HEK293 (cell line): Measurements from ENCODE around the gene JPH4.

Source experiments
- CTCF ChIA-PET: fragments of 350-600 bp; formaldehyde crosslinking; extraction: SDS; loops from one replicate; lab custom pipeline; 2021; ENCODE audit warnings: antibody characterized with exemption; lab: Yijun Ruan, JAX
- POLR2A ChIA-PET: fragments of 300-600 bp; formaldehyde crosslinking; extraction: SDS; loops from one replicate; lab custom pipeline; 2020; ENCODE audit warnings: antibody characterized with exemption, inconsistent platforms; lab: Yijun Ruan, JAX
- H3K27ac ChIP-seq: fragments of 200-500 bp; sonication (Bioruptor generic); 2 replicates; pipeline ENCODE4 v1.5.1; 2014; ENCODE audit warnings: low read depth, low read length, control low read depth, inconsistent platforms; ENCODE audit errors: extremely low read depth
- H3K36me3 ChIP-seq, 2 experiments: fragments of 200-500 bp in 1 of 2; sonication (Bioruptor generic) in 1 of 2; 1 replicate in 1 of 2; 2 replicates in 1 of 2; pipeline ENCODE4 v1.5.1; 2014 to 2017; ENCODE audit warnings: inconsistent platforms in 2 of 2, low read length in 2 of 2; ENCODE audit not compliant: control insufficient read depth in 2 of 2, insufficient read depth in 1 of 2
- H3K4me1 ChIP-seq: fragments of 200-500 bp; sonication (Bioruptor generic); 2 replicates; pipeline ENCODE4 v1.5.1; 2014; ENCODE audit warnings: mild to moderate bottlenecking, low read length, inconsistent platforms; ENCODE audit not compliant: control insufficient read depth, insufficient read depth
- H3K4me3 ChIP-seq: 2 replicates; pipeline ENCODE4 v1.5.1; 2011; ENCODE audit warnings: low read depth, mild to moderate bottlenecking, control low read depth, low read length, moderate library complexity
- H3K9me3 ChIP-seq: fragments of 200-500 bp; sonication (Bioruptor generic); 2 replicates; pipeline ENCODE4 v1.5.1; 2014; ENCODE audit warnings: low read depth, low read length, inconsistent platforms; ENCODE audit not compliant: control insufficient read depth, insufficient read depth
- GLIS2 ChIP-seq: fragments of 450-650 bp; formaldehyde crosslinking; IDR thresholded peaks from 2 replicates; pipeline ENCODE4 v1.5.1; 2016; ENCODE audit warnings: missing biosample characterization, missing genetic modification characterization
- ZNF132 ChIP-seq: fragments of 450-650 bp; formaldehyde crosslinking; IDR thresholded peaks from 2 replicates; pipeline ENCODE4 v1.5.1; 2017; ENCODE audit warnings: missing biosample characterization, missing genetic modification characterization, borderline replicate concordance
- ZNF175 ChIP-seq: fragments of 450-650 bp; formaldehyde crosslinking; IDR thresholded peaks from 2 replicates; pipeline ENCODE4 v1.5.1; 2016; ENCODE audit warnings: missing biosample characterization, missing genetic modification characterization
- ZNF302 ChIP-seq: fragments of 450-650 bp; formaldehyde crosslinking; IDR thresholded peaks from 2 replicates; pipeline ENCODE4 v1.5.1; 2016; ENCODE audit warnings: missing biosample characterization, missing genetic modification characterization, low read depth
- ZNF473 ChIP-seq: fragments of 450-650 bp; formaldehyde crosslinking; IDR thresholded peaks from 2 replicates; pipeline ENCODE4 v1.5.1; 2017; ENCODE audit warnings: missing biosample characterization, missing genetic modification characterization
- ZNF544 ChIP-seq: fragments of 450-650 bp; formaldehyde crosslinking; IDR thresholded peaks from 2 replicates; pipeline ENCODE4 v1.5.0; 2017; ENCODE audit warnings: missing biosample characterization, missing genetic modification characterization
- ZNF548 ChIP-seq: fragments of 450-650 bp; formaldehyde crosslinking; IDR thresholded peaks from 2 replicates; pipeline ENCODE4 v1.5.1; 2016; ENCODE audit warnings: missing biosample characterization, missing genetic modification characterization
- ZNF600 ChIP-seq: fragments of 450-650 bp; formaldehyde crosslinking; IDR thresholded peaks from 2 replicates; pipeline ENCODE4 v1.5.1; 2016; ENCODE audit warnings: missing biosample characterization, missing genetic modification characterization
- ZNF626 ChIP-seq: fragments of 450-650 bp; sonication (Bioruptor Pico); formaldehyde crosslinking; IDR thresholded peaks from 2 replicates; pipeline ENCODE4 v1.5.1; 2018; ENCODE audit warnings: missing biosample characterization, missing genetic modification characterization, inconsistent platforms
- ZNF777 ChIP-seq: fragments of 450-650 bp; formaldehyde crosslinking; IDR thresholded peaks from 2 replicates; pipeline ENCODE4 v1.5.1; 2017; ENCODE audit warnings: missing biosample characterization, missing genetic modification characterization, borderline replicate concordance
- TF ChIP-seq, protein P1 (sequence below): fragments of 450-650 bp; formaldehyde crosslinking; IDR thresholded peaks from 2 replicates; pipeline ENCODE4 v1.5.1; 2016; ENCODE audit warnings: missing biosample characterization, missing genetic modification characterization
- TF ChIP-seq, protein P2 (sequence below): fragments of 450-650 bp; formaldehyde crosslinking; IDR thresholded peaks from 2 replicates; pipeline ENCODE4 v1.5.1; 2016; ENCODE audit warnings: missing biosample characterization, missing genetic modification characterization
- TF ChIP-seq, protein P3 (sequence below): fragments of 450-650 bp; formaldehyde crosslinking; IDR thresholded peaks from 2 replicates; pipeline ENCODE4 v1.5.1; 2016; ENCODE audit warnings: missing biosample characterization, missing genetic modification characterization
- TF ChIP-seq, protein P4 (sequence below): fragments of 450-650 bp; formaldehyde crosslinking; IDR thresholded peaks from 2 replicates; pipeline ENCODE4 v1.5.1; 2017; ENCODE audit warnings: missing biosample characterization, missing genetic modification characterization
- TF ChIP-seq, protein P5 (sequence below): fragments of 450-650 bp; formaldehyde crosslinking; conservative IDR thresholded peaks from 2 replicates; pipeline ENCODE4 v1.5.1; 2016; ENCODE audit warnings: low read depth, missing biosample characterization, missing genetic modification characterization

The JPH4 gene

DNA sequence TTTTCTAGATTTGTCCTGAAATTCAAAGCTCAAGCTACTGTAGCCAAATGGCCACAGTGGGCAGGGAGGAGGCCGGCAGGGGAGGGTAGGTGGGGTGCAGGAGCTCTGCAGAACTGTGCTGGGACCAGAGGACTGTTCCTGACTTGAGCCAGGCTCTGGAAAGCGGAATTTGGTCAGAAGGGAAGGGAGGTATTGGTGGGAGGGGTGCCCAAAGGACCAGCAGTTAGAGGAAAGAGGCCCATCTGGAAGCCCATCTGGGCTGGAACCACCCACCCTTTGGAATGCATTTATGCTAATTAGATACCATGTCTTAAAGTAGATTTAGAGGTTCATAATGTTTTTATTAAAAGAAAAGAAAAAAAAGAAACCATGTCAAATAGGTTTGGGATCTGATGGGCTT is 24.5 kb upstream of the JPH4 start:
- Histone ChIP-seq H3K9me3 (no peaks in the 10 kb centered on the region), H3K4me1 (no peaks in the 10 kb centered on the region), H3K4me3 (no peak overlapping the region), H3K27ac (no peak overlapping the region), H3K36me3 (no peaks in the 10 kb centered on the region)
- TF ChIP-seq ZNF777 (no peak), GLIS2 (tag by site-specific recombination) (no peak), ZNF302 (tag by site-specific recombination) (no peak), ZNF626 (tag by site-specific recombination) (no peak), ZNF132 (no peak), ZNF473 (tag by site-specific recombination) (no peak), ZNF175 (no peak), ZNF544 (tag by site-specific recombination) (no peak), ZNF548 (tag by site-specific recombination) (no peak), ZNF600 (tag by site-specific recombination) (no peak)
- TF ChIP-seq, protein P1, sequence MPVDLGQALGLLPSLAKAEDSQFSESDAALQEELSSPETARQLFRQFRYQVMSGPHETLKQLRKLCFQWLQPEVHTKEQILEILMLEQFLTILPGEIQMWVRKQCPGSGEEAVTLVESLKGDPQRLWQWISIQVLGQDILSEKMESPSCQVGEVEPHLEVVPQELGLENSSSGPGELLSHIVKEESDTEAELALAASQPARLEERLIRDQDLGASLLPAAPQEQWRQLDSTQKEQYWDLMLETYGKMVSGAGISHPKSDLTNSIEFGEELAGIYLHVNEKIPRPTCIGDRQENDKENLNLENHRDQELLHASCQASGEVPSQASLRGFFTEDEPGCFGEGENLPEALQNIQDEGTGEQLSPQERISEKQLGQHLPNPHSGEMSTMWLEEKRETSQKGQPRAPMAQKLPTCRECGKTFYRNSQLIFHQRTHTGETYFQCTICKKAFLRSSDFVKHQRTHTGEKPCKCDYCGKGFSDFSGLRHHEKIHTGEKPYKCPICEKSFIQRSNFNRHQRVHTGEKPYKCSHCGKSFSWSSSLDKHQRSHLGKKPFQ (tag by site-specific recombination) = no peak
- TF ChIP-seq, protein P2, sequence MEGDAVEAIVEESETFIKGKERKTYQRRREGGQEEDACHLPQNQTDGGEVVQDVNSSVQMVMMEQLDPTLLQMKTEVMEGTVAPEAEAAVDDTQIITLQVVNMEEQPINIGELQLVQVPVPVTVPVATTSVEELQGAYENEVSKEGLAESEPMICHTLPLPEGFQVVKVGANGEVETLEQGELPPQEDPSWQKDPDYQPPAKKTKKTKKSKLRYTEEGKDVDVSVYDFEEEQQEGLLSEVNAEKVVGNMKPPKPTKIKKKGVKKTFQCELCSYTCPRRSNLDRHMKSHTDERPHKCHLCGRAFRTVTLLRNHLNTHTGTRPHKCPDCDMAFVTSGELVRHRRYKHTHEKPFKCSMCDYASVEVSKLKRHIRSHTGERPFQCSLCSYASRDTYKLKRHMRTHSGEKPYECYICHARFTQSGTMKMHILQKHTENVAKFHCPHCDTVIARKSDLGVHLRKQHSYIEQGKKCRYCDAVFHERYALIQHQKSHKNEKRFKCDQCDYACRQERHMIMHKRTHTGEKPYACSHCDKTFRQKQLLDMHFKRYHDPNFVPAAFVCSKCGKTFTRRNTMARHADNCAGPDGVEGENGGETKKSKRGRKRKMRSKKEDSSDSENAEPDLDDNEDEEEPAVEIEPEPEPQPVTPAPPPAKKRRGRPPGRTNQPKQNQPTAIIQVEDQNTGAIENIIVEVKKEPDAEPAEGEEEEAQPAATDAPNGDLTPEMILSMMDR (tag by site-specific recombination) = no peak
- TF ChIP-seq, protein P3, sequence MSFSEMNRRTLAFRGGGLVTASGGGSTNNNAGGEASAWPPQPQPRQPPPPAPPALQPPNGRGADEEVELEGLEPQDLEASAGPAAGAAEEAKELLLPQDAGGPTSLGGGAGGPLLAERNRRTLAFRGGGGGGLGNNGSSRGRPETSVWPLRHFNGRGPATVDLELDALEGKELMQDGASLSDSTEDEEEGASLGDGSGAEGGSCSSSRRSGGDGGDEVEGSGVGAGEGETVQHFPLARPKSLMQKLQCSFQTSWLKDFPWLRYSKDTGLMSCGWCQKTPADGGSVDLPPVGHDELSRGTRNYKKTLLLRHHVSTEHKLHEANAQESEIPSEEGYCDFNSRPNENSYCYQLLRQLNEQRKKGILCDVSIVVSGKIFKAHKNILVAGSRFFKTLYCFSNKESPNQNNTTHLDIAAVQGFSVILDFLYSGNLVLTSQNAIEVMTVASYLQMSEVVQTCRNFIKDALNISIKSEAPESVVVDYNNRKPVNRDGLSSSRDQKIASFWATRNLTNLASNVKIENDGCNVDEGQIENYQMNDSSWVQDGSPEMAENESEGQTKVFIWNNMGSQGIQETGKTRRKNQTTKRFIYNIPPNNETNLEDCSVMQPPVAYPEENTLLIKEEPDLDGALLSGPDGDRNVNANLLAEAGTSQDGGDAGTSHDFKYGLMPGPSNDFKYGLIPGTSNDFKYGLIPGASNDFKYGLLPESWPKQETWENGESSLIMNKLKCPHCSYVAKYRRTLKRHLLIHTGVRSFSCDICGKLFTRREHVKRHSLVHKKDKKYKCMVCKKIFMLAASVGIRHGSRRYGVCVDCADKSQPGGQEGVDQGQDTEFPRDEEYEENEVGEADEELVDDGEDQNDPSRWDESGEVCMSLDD (tag by site-specific recombination) = no peak
- TF ChIP-seq, protein P4, sequence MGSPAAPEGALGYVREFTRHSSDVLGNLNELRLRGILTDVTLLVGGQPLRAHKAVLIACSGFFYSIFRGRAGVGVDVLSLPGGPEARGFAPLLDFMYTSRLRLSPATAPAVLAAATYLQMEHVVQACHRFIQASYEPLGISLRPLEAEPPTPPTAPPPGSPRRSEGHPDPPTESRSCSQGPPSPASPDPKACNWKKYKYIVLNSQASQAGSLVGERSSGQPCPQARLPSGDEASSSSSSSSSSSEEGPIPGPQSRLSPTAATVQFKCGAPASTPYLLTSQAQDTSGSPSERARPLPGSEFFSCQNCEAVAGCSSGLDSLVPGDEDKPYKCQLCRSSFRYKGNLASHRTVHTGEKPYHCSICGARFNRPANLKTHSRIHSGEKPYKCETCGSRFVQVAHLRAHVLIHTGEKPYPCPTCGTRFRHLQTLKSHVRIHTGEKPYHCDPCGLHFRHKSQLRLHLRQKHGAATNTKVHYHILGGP (tag by site-specific recombination) = no peak
- TF ChIP-seq, protein P5, sequence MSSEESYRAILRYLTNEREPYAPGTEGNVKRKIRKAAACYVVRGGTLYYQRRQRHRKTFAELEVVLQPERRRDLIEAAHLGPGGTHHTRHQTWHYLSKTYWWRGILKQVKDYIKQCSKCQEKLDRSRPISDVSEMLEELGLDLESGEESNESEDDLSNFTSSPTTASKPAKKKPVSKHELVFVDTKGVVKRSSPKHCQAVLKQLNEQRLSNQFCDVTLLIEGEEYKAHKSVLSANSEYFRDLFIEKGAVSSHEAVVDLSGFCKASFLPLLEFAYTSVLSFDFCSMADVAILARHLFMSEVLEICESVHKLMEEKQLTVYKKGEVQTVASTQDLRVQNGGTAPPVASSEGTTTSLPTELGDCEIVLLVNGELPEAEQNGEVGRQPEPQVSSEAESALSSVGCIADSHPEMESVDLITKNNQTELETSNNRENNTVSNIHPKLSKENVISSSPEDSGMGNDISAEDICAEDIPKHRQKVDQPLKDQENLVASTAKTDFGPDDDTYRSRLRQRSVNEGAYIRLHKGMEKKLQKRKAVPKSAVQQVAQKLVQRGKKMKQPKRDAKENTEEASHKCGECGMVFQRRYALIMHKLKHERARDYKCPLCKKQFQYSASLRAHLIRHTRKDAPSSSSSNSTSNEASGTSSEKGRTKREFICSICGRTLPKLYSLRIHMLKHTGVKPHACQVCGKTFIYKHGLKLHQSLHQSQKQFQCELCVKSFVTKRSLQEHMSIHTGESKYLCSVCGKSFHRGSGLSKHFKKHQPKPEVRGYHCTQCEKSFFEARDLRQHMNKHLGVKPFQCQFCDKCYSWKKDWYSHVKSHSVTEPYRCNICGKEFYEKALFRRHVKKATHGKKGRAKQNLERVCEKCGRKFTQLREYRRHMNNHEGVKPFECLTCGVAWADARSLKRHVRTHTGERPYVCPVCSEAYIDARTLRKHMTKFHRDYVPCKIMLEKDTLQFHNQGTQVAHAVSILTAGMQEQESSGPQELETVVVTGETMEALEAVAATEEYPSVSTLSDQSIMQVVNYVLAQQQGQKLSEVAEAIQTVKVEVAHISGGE (tag by site-specific recombination) = no peak
- ChIA-PET POLR2A (no interaction called here), CTCF (interaction anchor here (0.6 kb wide), 1 partner anchor 25 kb away, joined by 3 read pairs; the partner anchor contains the start of gene JPH4)
